Subcutaneous adipose tissue (tissue), 4 donors: Measurements from ENCODE around the gene SLC25A21. TPM values are rescaled to one million over a fixed set of nuclear protein-coding genes. Genes with fewer than 3 reads are reported as not detected.

Source experiments
- CTCF ChIP-seq: fragments of 450-650 bp; IDR thresholded peaks from one replicate; pipeline ENCODE4 v1.5.1; 2016; ENCODE audit warnings: low read depth, mild to moderate bottlenecking, control low read depth, antibody characterized with exemption, moderate library complexity
- total RNA-seq, 4 donors: library from RNA; depleted of rRNA; stranded (reverse); fragments of >200 nt; gene quantifications; one replicate each; pipeline ENCODE4 v1.1.0, GENCODE V29; 2016

SLC25A21 gene
- total RNA-seq, 4 donors from 2014 or later, result 0.98 to 1.1 TPM; not detected in 2

GRCh38 chr14:36664322-36665193 is 507.8 kb downstream of the SLC25A21 start:
- no peak for TF ChIP-seq CTCF

- no peak for TF ChIP-seq CTCF
Measured at GRCh38 chr14:36663404-36664321, 508.7 kb downstream of the SLC25A21 start.

- no peak for TF ChIP-seq CTCF
Measured at GRCh38 chr14:36662543-36663403, 509.6 kb downstream of the SLC25A21 start.

- no peak for TF ChIP-seq CTCF
Measured at GRCh38 chr14:36662258-36662542, 510.2 kb downstream of the SLC25A21 start.

GRCh38 chr14:36661506-36662257 is 510.7 kb downstream of the SLC25A21 start, which contains the start of gene PAX9:
Gene PAX9 (plus strand): TSS chr14:36661860. CDS start chr14:36662090, 230 bp downstream.
- TF ChIP-seq CTCF, result no peak

GRCh38 chr14:36660736-36661505 is 511.5 kb downstream of the SLC25A21 start:
- TF ChIP-seq CTCF, result no peak
